Stimulated activated CD4-positive, alpha-beta T cell treated with anti-CD3 and anti-CD28 coated beads, Interleukin-1b, Interleukin-23, amount 100 ng/mL, for 4 hours (primary cell): ENCODE data around the gene RNF128.
"Not testable (repeated sequence)": the region's sequence is repeated elsewhere in the genome, so short reads cannot be mapped to it uniquely, and the experiment has no call there.

Source experiments
- DNase-seq, 2 donors: peaks; one replicate each; pipeline ENCODE4 v3.0.0-alpha.2; 2020; ENCODE audit warnings: low read depth in 2 of 2

The RNF128 gene

GRCh38 chrX:106748377-106748776, 21.9 kb downstream of the RNF128 start:
- DNase-seq: no peak

GRCh38 chrX:106751407-106751806, 24.9 kb downstream of the RNF128 start:
- no peak for DNase-seq

DNA sequence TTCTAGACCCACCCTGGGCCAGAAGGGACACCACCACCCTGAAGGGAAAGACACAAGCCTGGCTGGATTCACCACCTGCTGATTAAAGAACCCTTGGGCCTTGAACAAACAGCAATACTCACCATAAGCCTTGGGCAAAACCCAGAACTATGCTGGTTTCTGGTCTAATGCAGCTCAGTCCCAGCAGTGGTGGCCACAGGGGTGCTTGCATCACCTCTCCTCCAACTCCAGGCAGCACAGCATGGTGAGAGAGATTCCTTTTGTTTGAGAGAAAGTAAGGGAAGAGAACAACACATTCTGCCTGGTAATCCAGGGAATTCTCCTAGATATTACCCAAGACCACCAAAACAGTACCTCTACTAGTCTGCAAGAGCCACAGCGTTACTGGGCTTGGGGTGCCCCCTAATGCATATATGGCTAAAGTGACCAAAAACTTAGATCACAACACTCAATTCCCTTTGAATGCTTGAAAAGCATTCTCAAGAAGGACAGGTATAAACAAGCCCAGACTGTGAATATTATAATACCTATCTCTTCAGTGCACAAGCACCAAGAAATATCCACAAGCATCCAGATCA, 25.7 kb downstream of the RNF128 start:
- DNase-seq: no peak

DNA sequence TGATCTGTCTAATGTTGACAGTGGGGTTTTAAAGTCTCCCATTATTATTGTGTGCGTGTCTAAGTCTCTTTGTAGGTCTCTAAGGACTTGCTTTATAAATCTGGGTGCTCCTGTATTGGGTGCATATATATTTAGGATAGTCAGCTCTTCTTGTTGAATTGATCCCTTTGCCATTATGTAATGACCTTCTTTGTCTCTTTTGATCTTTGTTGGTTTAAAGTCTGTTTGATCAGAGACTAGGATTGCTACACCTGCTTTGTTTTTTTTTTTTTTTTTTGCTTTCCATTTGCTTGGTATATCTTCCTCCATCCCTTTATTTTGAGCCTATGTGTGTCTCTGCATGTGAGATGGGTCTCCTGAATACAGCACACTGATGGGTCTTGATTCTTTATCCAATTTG, 42.8 kb downstream of the RNF128 start:
- DNase-seq: not testable (repeated sequence)

GRCh38 chrX:106774981-106775380, 48.5 kb downstream of the RNF128 start:
- no peak for DNase-seq

- DNase-seq: no peak
These were observed 53.8 kb downstream of the RNF128 start for GRCh38 chrX:106780264-106780663.

DNA sequence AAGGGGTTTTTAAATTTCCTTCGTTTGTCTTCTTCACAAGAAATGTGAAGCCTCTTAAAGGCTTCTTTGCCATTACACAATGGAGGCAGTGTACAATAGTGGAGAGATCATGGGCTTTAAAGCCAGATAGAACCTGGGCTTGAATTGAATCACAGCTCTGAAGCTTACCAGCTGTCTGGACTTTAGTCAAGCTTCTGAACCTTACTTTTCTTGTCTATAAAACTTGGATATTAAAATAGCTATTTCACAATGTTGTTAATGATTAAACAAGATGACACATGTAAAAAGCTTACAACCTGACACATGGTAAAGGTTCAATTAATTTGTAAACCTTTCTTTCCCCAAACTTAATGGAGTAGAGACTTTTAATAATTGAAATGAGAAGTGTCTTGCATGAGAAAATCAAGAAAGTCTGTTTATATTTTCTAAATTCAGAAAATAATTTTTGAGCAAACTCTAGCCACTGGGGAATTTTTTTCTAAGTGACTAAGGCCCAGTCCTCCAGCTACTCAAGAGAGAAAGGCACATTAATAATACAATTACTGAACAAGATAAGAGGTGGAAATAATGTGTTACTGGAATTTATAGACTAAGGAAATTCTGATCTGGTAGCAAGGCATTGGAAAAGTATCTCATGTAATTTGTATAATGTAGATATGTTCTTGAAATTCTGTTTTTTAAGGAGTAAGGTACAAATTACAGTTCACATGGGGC, 54.3 kb downstream of the RNF128 start:
- DNase-seq: no peak

DNA sequence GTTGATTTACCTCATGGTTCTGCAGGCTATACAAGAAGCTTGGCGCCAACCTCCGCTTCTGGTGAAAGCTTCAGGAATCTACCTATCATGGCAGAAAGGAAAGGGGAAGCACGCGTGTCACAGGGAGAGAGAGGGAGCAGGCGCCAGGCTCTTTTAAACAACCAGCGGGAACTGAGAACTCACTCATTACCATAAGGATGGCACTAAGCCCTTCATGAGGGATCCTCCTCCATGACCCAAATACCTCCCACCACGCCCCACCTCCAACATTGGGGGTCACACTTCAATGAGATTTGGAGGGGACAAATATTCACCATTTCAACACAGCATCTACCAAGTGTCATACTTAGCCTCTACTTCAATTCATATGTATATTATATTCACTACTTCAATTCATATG, 57.2 kb downstream of the RNF128 start:
- no peak for DNase-seq

GRCh38 chrX:106791495-106791894, 65.0 kb downstream of the RNF128 start:
- DNase-seq: no peak

GRCh38 chrX:106802063-106802387, 75.5 kb downstream of the RNF128 start:
- DNase-seq: no peak

- DNase-seq: no peak
These were observed 76.1 kb downstream of the RNF128 start, which contains the start of gene TBC1D8B for GRCh38 chrX:106802388-106803275. Gene TBC1D8B (plus strand): TSS chrX:106802673. CDS start chrX:106802854, 181 bp downstream.

DNA sequence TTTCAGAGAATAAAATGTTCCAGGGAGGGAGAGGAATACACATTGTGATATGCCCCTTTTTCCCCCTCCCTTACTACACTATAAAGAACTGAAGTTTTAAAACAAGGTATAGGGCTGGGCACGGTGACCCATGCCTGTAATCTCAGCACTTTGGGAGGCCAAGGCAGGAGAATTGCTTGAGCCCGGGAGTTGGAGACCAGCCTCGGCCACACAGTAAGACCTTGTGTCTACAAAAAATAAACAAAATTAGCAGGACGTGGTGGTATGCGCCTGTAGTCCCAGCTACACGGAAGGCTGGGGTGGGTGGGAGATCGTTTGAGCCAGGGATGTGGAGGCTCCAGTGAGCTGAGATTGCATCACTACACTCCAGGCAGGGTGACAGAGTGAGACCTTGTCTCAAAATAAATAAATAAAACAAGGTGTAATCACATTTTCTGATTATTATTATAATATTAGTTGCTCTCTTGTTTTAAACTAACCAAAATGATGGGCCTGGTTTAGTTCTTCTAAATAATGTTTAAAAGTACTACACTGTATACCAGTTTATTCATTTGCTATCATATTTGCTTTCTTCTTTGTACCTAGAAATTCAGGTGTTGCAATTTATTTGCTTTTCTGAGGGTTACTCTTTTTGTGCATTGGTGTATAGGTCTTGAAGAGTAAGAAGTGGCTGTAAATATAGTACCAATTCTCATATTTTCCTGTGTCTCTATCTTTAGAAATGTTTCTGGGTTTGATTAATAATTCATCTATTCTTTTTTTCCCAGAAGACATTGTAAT, 84.8 kb downstream of the RNF128 start:
- DNase-seq: no peak

- not testable (repeated sequence) for DNase-seq
These were observed 86.4 kb downstream of the RNF128 start for GRCh38 chrX:106812930-106813329.

DNA sequence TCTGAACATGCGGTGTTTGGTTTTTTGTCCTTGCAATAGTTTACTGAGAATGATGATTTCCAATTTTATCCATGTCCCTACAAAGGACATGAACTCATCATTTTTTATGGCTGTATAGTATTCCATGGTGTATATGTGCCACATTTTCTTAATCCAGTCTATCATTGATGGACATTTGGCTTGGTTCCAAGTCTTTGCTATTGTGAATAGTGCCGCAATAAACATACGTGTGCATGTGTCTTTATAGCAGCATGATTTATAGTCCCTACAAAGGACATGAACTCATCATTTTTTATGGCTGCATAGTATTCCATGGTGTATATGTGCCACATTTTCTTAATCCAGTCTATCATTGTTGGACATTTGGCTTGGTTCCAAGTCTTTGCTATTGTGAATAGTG, 87.6 kb downstream of the RNF128 start:
- not testable (repeated sequence) for DNase-seq
